ENCODE data around the gene FAM3B.
"Not testable (repeated sequence)": the region's sequence is repeated elsewhere in the genome, so short reads cannot be mapped to it uniquely, and the experiment has no call there.

FAM3B gene

GRCh38 chr21:41289431-41289830 lies 27.2 kb upstream of the FAM3B start:
- no peak overlapping the region for H3K4me3 ChIP-seq
- no peak overlapping the region for H3K4me2 ChIP-seq
- H3K36me3 ChIP-seq = no peaks in the 10 kb centered on the region
- no peaks in the 10 kb centered on the region for H3K27me3 ChIP-seq
- peaks cover 0 to 6% (median 5%) of the 10 kb centered on the region in 10 experiments; a peak in 4 of 20 replicates for H3K4me1 ChIP-seq
- no peak for TF ChIP-seq Cebpa-rat (IDR thresholded peaks at IDR 0.05)
- no peak overlapping the region for H3K27ac ChIP-seq
- H4K20me1 ChIP-seq = no peaks in the 10 kb centered on the region
- no peak overlapping the region for H3K9ac ChIP-seq
- peaks cover 14 to 21% (median 19%) of the 10 kb centered on the region in 11 experiments for H3K9me3 ChIP-seq (replicated peaks in 1 of 11)

- Histone ChIP-seq H3K4me1 (peaks cover 0 to 6% (median 5%) of the 10 kb centered on the region in 10 experiments; a peak in 4 of 20 replicates), H3K9ac (no peak overlapping the region), H3K27ac (no peak overlapping the region), H3K36me3 (no peaks in the 10 kb centered on the region), H3K27me3 (no peaks in the 10 kb centered on the region), H4K20me1 (no peaks in the 10 kb centered on the region), H3K9me3 (replicated peaks in 1 of 11) (peaks cover 14 to 21% (median 19%) of the 10 kb centered on the region in 11 experiments), H3K4me2 (no peak overlapping the region), H3K4me3 (no peak overlapping the region)
- no peak for TF ChIP-seq Cebpa-rat (IDR thresholded peaks at IDR 0.05)
These were observed 26.3 kb upstream of the FAM3B start for GRCh38 chr21:41290106-41290799.

- Histone ChIP-seq H4K20me1 (no peaks in the 10 kb centered on the region), H3K4me2 (no peak overlapping the region), H3K36me3 (no peaks in the 10 kb centered on the region), H3K4me1 (peaks cover 0 to 6% (median 5%) of the 10 kb centered on the region in 10 experiments; a peak in 4 of 20 replicates), H3K27ac (no peak overlapping the region), H3K9me3 (replicated peaks in 1 of 11) (peaks cover 26 to 38% (median 31%) of the 10 kb centered on the region in 11 experiments), H3K27me3 (no peaks in the 10 kb centered on the region), H3K4me3 (no peak overlapping the region), H3K9ac (no peak overlapping the region)
- TF ChIP-seq Cebpa-rat (IDR thresholded peaks at IDR 0.05) = no peak
These were observed 21.9 kb upstream of the FAM3B start for GRCh38 chr21:41294548-41295231.

GRCh38 chr21:41295721-41296254 lies 20.8 kb upstream of the FAM3B start:
- H3K4me1 ChIP-seq = peaks cover 0 to 6% (median 5%) of the 10 kb centered on the region in 10 experiments; a peak in 4 of 20 replicates
- no peak overlapping the region for H3K27ac ChIP-seq
- H3K9me3 ChIP-seq (replicated peaks in 1 of 11) = peaks cover 26 to 38% (median 31%) of the 10 kb centered on the region in 11 experiments
- no peak overlapping the region for H3K4me2 ChIP-seq
- H3K27me3 ChIP-seq = no peaks in the 10 kb centered on the region
- H3K9ac ChIP-seq = no peak overlapping the region
- H3K4me3 ChIP-seq = no peak overlapping the region
- TF ChIP-seq Cebpa-rat (IDR thresholded peaks at IDR 0.05) = no peak
- no peaks in the 10 kb centered on the region for H3K36me3 ChIP-seq
- no peaks in the 10 kb centered on the region for H4K20me1 ChIP-seq

GRCh38 chr21:41302976-41303375 lies 13.6 kb upstream of the FAM3B start:
- no peaks in the 10 kb centered on the region for H4K20me1 ChIP-seq
- H3K4me1 ChIP-seq = no peaks in the 10 kb centered on the region
- H3K9me3 ChIP-seq (replicated peaks in 1 of 11) = peaks cover 30 to 51% (median 45%) of the 10 kb centered on the region in 11 experiments
- H3K27ac ChIP-seq = no peak overlapping the region
- TF ChIP-seq Cebpa-rat (IDR thresholded peaks at IDR 0.05) = no peak
- H3K36me3 ChIP-seq = no peaks in the 10 kb centered on the region
- H3K9ac ChIP-seq = no peak overlapping the region
- no peak overlapping the region for H3K4me3 ChIP-seq
- no peak overlapping the region for H3K4me2 ChIP-seq
- H3K27me3 ChIP-seq = no peaks in the 10 kb centered on the region

GRCh38 chr21:41304068-41304720 lies 12.4 kb upstream of the FAM3B start:
- Histone ChIP-seq H3K4me2 (no peak overlapping the region), H3K4me1 (no peaks in the 10 kb centered on the region), H3K27ac (no peak overlapping the region), H3K36me3 (no peaks in the 10 kb centered on the region), H3K27me3 (no peaks in the 10 kb centered on the region), H3K9me3 (replicated peaks in 1 of 11) (peaks cover 24 to 42% (median 38%) of the 10 kb centered on the region in 11 experiments), H3K4me3 (no peak overlapping the region), H3K9ac (no peak overlapping the region), H4K20me1 (no peaks in the 10 kb centered on the region)
- no peak for TF ChIP-seq Cebpa-rat (IDR thresholded peaks at IDR 0.05)

- Histone ChIP-seq H3K27me3 (no peaks in the 10 kb centered on the region), H3K9ac (no peak overlapping the region), H3K4me2 (no peak overlapping the region), H3K4me1 (no peaks in the 10 kb centered on the region), H3K36me3 (no peaks in the 10 kb centered on the region), H3K9me3 (replicated peaks in 1 of 11) (peaks cover 14 to 31% (median 26%) of the 10 kb centered on the region in 11 experiments), H3K4me3 (no peak overlapping the region), H4K20me1 (no peaks in the 10 kb centered on the region), H3K27ac (no peak overlapping the region)
- no peak for TF ChIP-seq Cebpa-rat (IDR thresholded peaks at IDR 0.05)
These were observed 9.4 kb upstream of the FAM3B start for GRCh38 chr21:41307219-41307618.

- H3K27me3 ChIP-seq = peaks cover 24 to 35% (median 31%) of the 10 kb centered on the region in 11 experiments
These were observed 3.1 kb upstream of the FAM3B start for GRCh38 chr21:41313285-41314164.

More at GRCh38 chr21:41313285-41314164, 3.1 kb upstream of the FAM3B start:
- H3K4me1 ChIP-seq, H3K27ac ChIP-seq, H4K20me1 ChIP-seq, H3K36me3 ChIP-seq, H3K4me3 ChIP-seq, H3K4me2 ChIP-seq, H3K9ac ChIP-seq: not testable (repeated sequence)
- peaks cover 0 to 18% (median 3%) of the 10 kb centered on the region in 11 experiments; a peak in 6 of 22 replicates for H3K9me3 ChIP-seq (replicated peaks in 1 of 11)

Data from BLaER1 treated with 17β-estradiol and CSF1 and Interleukin-3, amounts not matched to agents 10 nM and 100 nM (cell line).